NCI-H2107 (cell line): ENCODE results near the gene PPP1CA.
"Not testable (repeated sequence)": the region's sequence is repeated elsewhere in the genome, so short reads cannot be mapped to it uniquely, and the experiment has no call there.

Experiments
- DNase-seq: peaks from one replicate; lab custom pipeline; 2025; lab: John Stamatoyannopoulos, UW

PPP1CA gene

DNA sequence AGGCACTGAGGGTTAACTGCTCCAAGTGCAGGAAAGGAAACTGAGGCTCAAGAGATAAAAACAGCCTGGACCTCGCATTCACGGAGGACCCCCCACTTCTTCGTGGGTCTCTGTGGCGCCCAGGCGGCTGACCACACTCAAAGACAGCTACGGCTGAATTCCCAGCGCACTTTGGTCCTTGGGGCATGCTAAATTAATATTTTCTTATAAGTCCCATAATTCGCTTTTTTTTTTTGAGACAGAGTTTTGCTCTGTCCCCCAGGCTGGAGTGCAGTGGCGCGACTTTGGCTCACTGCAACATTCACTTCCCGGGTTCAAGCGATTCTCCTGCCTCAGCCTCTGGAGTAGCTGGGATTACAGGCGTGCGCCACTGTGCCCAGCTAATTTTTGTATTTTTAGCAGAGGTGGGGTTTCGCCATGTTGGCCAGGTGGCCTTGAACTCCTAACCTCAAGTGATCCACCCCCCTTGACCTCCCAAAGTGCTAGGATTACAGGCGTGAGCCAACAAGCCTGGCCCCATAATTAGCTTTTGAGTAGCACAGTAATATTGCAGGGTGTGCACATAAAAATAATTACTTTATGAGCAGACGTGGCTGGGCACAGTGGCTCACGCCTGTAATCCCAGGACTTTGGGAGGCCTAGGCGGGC lies 658 bp upstream of the PPP1CA start:
- not testable (repeated sequence) for DNase-seq

DNA sequence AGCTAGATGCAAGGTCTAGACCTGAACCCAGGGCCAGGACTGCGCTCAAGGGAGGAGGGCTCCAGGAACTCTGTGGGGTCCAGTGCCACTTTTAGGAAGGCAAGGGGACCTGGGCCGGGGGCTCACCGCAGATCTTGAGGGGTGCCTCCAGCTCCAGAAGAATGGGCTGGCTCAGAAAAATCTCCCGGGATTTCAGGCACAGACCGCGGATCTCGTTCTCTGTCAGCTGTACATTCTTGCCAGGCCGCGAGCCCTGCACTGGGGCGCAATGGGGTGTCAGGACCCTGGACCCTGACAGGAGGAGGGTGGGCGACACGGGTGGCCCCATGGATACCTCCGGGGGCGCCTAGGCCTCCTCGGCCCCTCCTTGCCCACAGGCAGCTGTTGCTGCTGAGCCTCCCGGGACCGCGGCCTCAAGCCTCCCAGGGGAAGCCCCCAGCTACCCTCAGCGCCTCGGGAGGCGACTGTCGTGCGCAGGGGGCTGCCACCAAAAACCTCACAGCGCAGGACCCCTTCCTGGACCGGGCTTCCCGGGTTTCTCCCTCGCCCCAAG lies 640 bp downstream of the PPP1CA start:
- no peak for DNase-seq

DNA sequence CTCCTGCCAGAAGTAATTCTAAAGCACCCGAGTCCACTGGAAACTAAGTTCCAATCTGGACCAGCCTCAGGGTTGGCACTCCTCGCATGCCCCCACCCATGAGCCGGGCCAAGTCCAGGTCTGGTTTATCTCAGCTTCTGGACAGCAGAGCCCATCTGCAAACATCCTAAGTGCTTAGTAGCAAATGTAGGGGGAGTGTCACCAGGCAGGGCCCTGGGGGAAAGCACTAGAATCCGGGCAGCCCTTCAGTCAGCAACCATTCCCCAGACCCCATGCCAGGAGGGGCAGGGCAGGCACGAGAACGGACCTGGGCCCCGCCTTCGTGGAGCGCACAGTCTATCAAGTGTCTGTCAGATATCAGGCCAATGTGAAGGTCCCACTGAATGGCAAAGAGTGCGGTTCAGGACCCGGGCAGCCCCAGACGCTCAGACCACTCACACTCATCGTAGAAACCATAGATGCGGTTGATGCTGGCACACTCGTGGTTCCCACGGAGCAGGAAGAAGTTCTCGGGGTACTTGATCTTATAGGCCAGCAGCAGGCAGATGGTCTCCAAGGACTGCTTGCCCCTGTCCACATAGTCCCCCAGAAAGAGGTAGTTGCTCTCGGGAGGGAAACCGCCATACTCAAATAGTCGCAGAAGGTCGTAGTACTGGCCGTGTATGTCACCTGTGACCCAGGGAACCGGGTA lies 1.3 kb downstream of the PPP1CA start:
- no peak for DNase-seq

DNA sequence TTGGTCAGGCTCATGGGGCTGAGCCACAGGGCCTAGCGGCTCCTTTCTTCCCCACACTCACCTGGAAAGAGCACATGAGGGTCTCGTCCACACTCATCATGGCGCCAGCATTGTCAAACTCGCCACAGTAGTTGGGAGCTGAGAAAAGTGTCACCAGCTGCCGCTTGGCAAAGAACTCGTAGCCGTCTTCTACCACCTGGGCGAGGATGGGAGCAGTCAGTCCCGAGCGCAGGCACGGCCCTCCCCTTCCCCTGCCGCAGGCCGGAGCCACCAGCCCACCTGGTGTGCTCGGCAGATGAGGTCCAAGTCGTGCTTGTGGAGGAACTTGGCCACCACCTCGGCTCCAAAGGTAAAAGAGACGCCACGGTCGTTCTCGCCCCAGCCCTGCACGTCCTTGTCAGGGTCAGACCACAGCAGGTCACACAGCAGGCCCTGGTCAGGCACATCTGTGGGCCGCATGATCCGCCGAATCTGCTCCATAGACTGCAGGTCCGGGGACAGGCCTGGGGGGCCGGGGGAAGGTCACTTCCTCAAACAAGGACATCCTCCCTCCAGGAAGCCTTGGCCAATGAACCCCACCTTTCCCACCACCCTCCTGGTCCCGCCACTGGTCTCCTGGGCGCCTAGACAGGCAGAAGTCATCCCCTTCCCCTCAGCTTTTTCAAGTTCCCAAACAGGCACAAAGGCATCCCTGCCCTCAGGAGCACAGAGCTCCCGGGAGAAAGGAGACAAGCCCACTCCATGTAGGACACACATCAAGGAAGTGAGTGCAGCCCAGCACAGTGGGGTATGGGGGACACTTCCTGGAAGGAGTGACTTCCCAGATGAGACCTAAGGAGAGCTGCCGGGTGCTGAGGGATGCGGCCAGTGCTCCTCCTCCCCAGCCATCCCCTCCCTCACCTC lies 2.7 kb downstream of the PPP1CA start:
- DNase-seq = no peak

DNA sequence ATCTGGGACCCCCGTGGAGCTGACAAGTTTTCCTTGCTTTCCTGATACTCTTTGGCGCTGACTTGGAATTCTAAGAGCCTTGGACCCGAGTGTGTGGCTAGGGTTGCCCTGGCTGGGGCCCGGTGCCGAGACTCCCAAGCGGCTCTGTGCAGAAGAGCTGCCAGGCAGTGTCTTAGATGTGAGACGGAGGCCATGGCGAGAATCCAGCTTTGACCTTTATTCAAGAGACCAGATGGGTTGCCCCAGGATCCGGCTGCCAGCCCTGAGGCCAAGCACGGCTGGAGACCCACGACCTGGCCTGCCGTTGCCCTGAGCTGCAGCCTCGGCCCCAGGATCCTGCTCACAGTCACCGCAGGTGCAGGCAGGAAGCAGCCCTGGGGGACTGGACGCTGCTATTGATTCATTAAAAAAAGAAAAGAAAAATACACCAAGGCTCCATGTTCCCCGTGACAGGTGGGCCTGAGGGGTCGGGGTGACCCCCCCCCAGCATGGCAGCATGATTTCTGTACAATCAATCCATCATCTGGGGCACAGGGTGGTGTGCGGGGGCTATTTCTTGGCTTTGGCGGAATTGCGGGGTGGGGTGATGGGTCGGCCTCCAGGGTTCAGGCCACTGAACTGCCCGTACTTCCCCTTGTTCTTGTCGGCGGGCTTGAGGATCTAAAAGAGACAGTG lies 3.5 kb downstream of the PPP1CA start:
- no peak for DNase-seq

DNA sequence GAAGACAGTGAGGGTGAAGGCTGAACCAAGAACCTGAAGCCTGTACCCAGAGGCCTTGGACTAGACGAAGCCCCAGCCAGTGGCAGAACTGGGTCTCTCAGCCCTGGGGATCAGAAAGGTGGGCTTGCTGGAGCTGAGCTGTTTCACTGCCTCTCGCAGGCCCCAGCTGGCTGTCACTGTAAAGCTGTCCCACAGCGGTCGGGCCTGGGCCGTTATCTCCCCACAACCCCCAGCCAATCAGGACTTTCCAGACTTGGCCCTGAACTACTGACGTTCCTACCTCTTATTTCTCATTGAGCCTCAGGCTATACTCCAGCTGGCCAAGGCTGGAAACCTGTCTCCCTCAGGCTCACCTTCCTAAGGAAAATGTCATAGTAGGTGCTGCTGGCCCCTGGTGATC lies 4.1 kb downstream of the PPP1CA start:
- no peak for DNase-seq

DNA sequence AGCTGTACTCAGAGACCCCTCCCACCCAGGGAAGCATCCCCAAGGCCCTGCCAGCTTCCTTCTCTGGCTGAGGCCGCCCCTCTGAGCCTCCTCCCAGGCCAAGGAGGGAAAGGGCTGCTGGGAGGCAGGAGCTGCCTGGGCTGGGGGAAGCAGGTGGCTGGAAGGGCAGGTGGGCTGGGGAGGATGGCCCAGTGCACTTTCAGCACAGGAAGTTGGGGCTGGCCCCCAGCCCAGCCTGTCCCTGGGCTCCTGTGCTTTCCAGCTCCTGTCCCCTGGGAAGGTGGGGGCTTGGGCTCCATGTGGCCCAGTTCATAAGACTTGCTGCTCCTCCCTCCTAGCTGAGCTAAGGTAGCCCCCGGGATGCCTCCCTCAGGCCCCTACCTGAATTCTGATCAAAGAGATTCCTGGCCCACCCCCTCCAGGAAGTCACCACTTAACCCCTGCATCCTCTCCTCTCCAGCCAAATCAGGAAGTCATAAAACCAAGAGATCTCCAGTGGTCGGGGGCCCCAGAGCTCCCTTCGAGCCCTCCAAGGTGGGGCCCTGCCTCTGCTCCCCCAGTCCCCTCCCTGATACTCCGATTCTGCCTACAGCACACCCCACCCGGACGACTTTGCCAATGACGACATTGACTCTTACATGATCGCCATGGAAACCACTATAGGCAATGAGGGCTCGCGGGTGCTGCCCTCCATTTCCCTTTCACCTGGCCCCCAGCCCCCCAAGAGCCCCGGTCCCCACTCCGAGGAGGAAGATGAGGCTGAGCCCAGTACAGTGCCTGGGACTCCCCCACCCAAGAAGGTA lies 4.9 kb downstream of the PPP1CA start:
- no peak for DNase-seq

DNA sequence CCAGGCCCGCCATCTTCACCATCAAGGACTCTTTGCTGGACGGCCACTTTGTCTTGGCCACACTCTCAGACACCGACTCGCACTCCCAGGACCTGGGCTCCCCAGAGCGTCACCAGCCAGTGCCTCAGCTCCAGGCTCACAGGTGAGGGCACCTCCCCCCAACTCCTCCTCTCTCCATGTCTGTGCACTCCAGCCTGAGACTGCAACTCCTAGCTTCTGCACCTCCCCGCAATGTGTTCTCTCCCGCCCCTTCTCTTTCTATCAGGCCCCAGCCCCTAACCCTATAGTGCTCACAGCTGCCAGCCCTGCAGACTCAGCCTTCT lies 5.4 kb downstream of the PPP1CA start:
- no peak for DNase-seq

DNA sequence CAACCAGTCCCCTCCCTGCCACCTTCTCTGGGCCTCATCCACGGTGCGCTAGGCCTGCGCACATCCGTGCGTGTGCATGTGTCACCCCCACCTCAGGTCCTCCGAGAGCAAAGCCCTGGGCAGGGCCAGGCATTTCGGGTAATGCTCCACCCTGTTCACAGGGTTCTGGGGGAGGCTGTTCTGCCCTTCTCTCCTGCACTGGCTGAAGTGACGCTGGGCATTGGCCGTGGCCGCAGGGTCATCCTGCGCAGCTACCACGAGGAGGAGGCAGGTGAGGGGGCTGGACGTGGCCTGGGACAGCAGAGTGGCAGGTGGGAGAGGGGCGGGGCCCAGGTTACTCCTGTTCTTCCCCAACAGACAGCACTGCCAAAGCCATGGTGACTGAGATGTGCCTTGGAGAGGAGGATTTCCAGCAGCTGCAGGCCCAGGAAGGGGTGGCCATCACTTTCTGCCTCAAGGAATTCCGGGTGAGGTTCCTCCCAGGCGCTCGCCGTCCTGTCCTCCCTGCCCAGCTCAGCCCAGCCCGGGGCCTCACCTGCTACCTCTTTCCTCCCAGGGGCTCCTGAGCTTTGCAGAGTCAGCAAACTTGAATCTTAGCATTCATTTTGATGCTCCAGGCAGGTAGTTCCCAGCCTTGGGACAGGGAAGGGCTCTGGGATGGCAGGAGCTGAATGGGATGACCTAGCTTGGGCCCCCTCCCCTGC lies 6.0 kb downstream of the PPP1CA start:
- DNase-seq = no peak

DNA sequence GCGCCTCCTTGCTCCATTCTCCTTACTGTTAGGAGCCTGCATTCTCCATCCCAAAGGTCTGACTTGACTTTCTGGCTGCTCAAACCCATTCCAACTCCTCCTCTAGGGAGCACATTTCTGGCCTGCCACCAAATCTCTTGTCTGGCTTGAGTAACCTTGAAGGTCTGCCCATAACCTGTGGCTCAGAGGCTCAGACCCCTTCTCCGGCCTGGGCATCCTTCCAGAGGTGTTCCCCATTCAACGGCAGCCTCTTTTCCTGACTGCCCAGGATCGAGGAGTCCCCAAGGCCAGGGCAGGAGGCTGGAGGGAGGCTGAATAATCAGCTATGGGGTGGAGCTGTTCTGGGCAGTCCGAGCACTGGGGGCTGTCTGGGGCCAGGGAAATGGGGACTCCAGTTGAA lies 7.7 kb downstream of the PPP1CA start:
- DNase-seq = no peak

DNA sequence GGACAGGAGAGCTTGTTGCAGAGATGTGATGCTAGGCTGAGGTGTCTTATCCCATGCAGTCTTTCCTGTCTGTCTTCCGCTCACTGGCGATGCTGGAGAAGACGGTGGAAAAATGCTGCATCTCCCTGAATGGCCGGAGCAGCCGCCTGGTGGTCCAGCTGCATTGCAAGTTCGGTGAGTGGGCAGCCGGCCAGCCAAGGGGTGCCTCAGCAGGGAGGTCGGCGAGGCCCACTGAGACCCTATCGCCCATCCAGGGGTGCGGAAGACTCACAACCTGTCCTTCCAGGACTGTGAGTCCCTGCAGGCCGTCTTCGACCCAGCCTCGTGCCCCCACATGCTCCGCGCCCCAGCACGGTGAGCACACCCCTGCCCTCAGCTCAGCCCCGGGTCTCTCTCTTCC lies 8.2 kb downstream of the PPP1CA start:
- DNase-seq = no peak

DNA sequence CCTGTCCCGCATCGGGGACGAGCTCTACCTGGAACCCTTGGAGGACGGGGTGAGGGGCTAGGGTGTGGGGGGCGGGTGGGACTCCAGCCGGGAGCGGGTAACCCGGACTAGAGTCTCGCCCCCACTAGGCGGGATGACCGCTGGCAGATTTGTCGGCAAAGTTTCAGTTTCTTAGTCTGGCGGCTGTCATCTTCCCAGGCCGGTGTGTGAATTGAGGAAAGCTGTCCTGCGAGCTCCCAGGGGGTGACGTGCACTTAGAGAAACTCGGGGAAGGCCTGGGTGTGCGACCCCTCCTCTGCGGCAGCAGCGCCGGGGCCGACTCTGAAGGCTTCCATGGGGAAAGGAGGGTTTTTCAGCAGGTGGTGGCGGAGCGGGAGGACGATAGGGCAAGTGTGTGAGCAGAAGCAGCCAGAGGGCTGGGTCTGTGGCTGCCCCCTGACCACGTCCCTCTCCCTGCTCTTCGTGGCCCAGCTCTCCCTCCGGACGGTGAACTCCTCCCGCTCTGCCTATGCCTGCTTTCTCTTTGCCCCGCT lies 9.4 kb downstream of the PPP1CA start:
- no peak for DNase-seq

DNA sequence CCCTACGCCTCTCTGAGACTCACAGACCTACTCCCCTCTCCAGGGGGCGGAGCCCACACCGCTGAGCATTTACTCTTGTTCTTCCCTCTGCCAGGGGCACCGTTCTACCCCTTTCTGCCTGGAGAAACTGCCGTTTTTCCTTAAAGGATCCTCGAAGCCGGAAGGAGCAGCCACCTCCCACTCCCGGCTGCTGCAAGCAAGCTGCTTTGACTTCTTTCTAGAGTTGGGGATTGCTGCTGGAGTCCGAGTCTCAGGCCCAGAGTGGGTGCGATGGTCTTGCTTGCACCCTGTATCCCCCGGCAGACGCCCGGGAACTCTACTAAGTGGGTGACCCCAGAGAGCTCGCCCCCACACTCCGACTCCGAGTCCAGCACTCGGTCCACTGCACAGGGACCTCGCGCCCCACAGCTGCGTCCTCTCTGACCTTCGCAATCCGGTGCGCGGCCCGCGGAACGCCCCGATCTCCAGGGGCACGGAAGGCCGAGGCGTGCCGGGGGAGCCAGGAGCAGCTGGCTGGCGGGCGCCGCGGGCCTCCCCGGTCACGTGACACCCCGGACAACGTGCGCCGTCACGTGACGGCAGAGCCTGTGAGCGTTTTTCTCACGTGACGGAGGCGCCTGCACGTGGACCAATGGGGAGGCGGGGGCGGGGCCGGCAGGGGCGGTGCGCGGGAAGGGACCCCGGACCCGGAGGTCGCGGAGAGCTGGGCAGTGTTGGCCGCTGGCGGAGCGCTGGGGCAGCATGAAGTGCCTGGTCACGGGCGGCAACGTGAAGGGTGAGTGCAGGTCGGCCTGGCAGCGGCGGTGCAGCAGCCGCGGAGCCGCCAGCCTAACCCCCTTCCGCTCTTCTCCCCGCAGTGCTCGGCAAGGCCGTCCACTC lies 10.1 kb downstream of the PPP1CA start, which contains the start of gene RAD9A:
Gene RAD9A, plus strand, starts transcription at position 683 of the 879 bp plus-strand sequence. Its CDS starts 59 bp downstream, at position 742.
- peak; percentile 88 for DNase-seq

DNA sequence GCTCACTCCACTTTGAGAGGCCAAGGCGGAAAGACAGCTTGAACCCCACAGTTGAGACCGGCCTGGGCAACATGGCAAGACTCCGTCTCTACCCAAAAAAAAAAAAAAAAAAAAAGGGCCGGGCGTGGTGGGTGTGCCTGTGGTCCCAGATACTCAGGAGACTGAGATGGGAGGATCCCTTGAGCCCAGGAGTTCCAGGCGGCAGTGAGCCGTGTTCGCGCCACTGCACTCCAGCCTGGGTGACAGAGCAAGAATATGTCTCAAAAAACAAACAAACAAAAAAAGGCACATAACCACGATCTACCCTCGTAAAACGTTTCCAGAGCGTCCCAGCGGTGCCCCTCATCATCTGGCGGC lies 10.7 kb downstream of the PPP1CA start:
- no peak for DNase-seq

DNA sequence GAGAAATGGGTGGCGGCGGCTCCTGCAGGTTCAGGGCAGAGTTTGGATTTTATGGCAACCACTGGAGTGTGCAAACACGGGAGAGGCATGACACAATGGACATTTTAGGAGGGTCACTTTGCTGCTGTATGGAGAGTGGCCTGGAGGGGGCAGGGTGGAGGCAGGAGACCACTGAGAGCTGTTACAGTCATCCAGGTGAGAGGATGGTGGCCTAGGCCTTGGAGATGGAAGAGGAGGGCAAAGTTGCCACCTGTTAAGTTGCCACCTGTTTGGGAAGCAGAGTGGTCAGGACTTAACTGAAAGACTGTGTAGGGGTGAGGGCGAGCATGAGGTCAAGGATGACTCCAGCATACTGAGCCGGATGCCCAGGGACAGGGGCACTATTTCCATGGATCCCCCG lies 12.2 kb downstream of the PPP1CA start:
- DNase-seq = no peak

DNA sequence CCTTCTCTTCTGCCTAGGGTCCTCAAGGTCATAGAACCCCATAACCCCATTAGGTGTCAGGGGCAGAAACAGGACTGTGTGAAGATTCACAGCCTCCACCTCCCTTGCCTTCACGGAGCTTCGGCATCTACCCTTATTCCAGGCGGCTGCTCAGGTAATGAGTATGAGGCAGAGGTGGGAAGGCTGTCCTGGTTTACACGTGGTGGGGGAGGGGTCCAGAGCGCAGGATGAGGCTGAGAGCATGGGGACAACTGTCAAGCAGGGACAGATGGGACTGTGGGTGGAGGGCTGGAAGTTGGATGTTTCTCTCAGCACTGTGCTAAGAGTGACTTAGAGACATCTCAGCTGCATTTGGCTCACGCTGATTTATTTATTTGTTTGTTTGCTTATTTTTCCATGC lies 14.1 kb downstream of the PPP1CA start:
- no peak for DNase-seq

DNA sequence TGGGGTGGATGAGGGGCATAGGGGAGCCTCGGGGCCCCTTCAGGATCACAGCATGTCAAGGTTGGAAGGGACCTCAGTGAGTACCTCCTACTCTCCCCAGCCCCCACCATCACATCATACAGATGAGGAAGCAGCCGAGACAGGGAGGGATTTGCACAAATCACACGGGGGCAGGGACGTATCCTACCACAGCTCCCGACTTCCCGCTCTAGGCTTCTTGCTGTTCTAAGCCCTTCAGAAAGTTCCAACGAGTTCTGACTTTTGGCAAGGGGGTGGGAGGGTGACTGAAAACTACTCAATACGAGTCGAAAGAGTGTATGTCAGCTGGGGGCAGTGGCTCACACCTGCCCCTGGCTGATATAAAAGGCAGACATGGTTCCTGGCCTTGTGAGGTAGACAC lies 14.6 kb downstream of the PPP1CA start:
- no peak for DNase-seq

DNA sequence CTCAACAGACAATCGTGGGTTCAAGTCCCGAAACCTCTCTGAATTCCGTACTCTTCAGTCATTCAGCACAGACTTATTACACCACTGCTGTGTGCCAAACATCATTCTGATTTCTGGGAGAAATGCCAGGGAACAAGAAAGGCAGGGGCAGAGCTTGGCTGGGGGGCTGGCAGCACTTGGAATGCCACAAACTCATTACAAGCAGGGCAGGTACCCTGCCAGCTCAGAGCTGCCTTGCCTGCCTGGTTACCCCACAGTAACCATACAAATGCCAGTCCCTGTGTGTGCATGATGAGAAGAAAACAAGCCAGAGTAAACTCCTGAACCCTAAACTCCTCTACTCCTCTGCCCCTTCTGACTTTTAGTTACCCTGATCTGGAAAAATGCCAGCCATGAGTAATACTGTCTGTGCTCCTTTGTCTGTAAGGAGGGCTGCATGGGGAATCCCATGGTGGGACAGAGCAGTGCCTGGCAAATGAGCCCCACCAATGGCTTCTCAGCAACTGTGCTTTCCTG lies 16.7 kb downstream of the PPP1CA start:
- DNase-seq = no peak
